NT2/D1 (cell line): ENCODE measurements around the gene WNK2.

ENCODE experiments used
- SUZ12 ChIP-seq: IDR thresholded peaks from 2 replicates; pipeline ENCODE4 v1.6.1; 2011; ENCODE audit not compliant: insufficient read length, insufficient read depth; ENCODE audit errors: extremely low read depth
- YY1 ChIP-seq: IDR thresholded peaks from 2 replicates; pipeline ENCODE4 v1.6.1; 2011; ENCODE audit not compliant: insufficient read length, insufficient read depth
- ZNF274 ChIP-seq: IDR thresholded peaks from 2 replicates; pipeline ENCODE4 v1.6.1; 2011; ENCODE audit warnings: mild to moderate bottlenecking, low read depth, low read length

DNA sequence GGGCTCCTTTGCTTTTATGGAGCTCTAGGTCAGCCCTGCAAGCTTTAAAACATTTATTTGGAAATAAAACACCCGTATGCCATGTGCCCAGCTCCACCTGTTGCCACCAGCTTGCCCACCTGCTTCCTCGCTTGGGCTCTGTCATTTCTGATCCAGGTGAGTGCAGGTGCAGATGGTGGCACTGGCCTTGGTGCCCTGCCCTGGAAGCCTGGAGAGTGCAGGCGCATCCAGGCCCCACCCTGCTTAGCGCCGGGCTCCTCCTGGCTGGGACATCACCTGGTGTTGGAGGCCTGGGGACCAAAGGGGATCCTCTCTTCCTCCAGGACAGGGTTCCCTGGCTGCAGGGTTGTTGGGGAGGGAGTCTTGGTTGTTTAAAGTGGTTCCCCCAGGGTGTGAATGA, 35.8 kb downstream of the WNK2 start:
- TF ChIP-seq ZNF274 (no peak), SUZ12 (no peak), YY1 (no peak)
